Caco-2 (cell line): ENCODE data around the gene TRO. TPM values are rescaled to one million over a fixed set of nuclear protein-coding genes. Genes with fewer than 3 reads are reported as not detected.

Experiments used
- BruUV-seq: library from RNA; stranded (reverse); fragments of 400-500 nt; replicated peaks from 2 replicates; lab custom pipeline; 2021; lab: Mats Ljungman, UMichigan
- CTCF ChIA-PET: fragments of 300-600 bp; sonication (Branson Sonifier 250); formaldehyde crosslinking; loops from one replicate; lab custom pipeline; 2022; ENCODE audit warnings: antibody characterized with exemption; lab: Charles Lee
- POLR2A ChIA-PET: fragments of 300-600 bp; sonication (Branson Sonifier 250); formaldehyde crosslinking; loops from one replicate; lab custom pipeline; 2022; ENCODE audit warnings: antibody characterized with exemption; lab: Charles Lee
- DNase-seq, 2 experiments: peaks; one replicate each; pipeline versions ENCODE4 v3.0.0 to v3.0.0-alpha.2; 2020 to 2022
- H3K27me3 ChIP-seq: replicated peaks from 2 replicates; pipeline ENCODE4 v1.6.0; 2011; ENCODE audit warnings: low read length; ENCODE audit not compliant: control insufficient read depth, insufficient read depth
- H3K36me3 ChIP-seq: 2 replicates; pipeline ENCODE4 v1.5.1; 2011; ENCODE audit warnings: low read length; ENCODE audit not compliant: control insufficient read depth, insufficient read depth
- H3K4me1 ChIP-seq: fragments of 250-450 bp; sonication (Bioruptor Pico); 2 replicates; pipeline ENCODE4 v1.5.1; 2020; ENCODE audit warnings: mild to moderate bottlenecking
- H3K4me3 ChIP-seq: 2 replicates; pipeline ENCODE4 v1.5.1; 2011; ENCODE audit warnings: low read depth, mild to moderate bottlenecking, control low read depth, low read length
- H3K9me3 ChIP-seq: fragments of 250-450 bp; sonication (Bioruptor Pico); 2 replicates; pipeline ENCODE4 v1.5.1; 2020; ENCODE audit warnings: mild to moderate bottlenecking, moderate library complexity
- H3K27ac Mint-ChIP-seq: one replicate; pipeline ENCODE4 v1.8.0; 2022; ENCODE audit warnings: mixed read lengths; ENCODE audit not compliant: unreplicated experiment
- H3K27me3 Mint-ChIP-seq: one replicate; pipeline ENCODE4 v1.8.0; 2022; ENCODE audit warnings: mixed read lengths; ENCODE audit not compliant: insufficient read depth, unreplicated experiment
- H3K36me3 Mint-ChIP-seq: one replicate; pipeline ENCODE4 v1.8.0; 2022; ENCODE audit warnings: mild to moderate bottlenecking, mixed read lengths; ENCODE audit not compliant: insufficient read depth, unreplicated experiment
- H3K4me1 Mint-ChIP-seq: one replicate; pipeline ENCODE4 v1.8.0; 2022; ENCODE audit warnings: low read depth, mixed read lengths; ENCODE audit not compliant: unreplicated experiment
- H3K4me3 Mint-ChIP-seq: one replicate; pipeline ENCODE4 v1.8.0; 2022; ENCODE audit warnings: mild to moderate bottlenecking, moderate library complexity, mixed read lengths; ENCODE audit not compliant: unreplicated experiment
- H3K9me3 Mint-ChIP-seq: one replicate; pipeline ENCODE4 v1.8.0; 2022; ENCODE audit warnings: mixed read lengths; ENCODE audit not compliant: unreplicated experiment
- CTCF ChIP-seq, 2 experiments: fragments of 200-600 bp in 1 of 2; IDR thresholded peaks; 1 replicate in 1 of 2; 2 replicates in 1 of 2; pipeline versions ENCODE4 v1.5.1 to v1.8.0; 2011 to 2022; ENCODE audit warnings: antibody characterized with exemption in 1 of 2, control low read depth in 1 of 2, inconsistent platforms in 1 of 2, low read depth in 1 of 2, low read length in 1 of 2, mild to moderate bottlenecking in 1 of 2, moderate library complexity in 1 of 2; ENCODE audit not compliant: insufficient read depth in 1 of 2, severe bottlenecking in 1 of 2, unreplicated experiment in 1 of 2
- intact Hi-C: fragments of 100-400 bp; cut with micrococcal nuclease; formaldehyde crosslinking; loops from one replicate; pipeline ENCODE4 v1.10.0; 2022; ENCODE audit not compliant: unreplicated experiment
- total RNA-seq: library from RNA; stranded (reverse); gene quantifications from 2 replicates; pipeline ENCODE4 v1.2.3, GENCODE V29; 2022

Gene TRO
- total RNA-seq, 1 experiment from 2014 or later: not detected

- no peak overlapping the region for H3K27ac Mint-ChIP-seq
- no peaks in the 10 kb centered on the region for H3K4me1 Mint-ChIP-seq
These were observed 12.7 kb downstream of the TRO start for GRCh38 chrX:54933150-54933826.

GRCh38 chrX:54934058-54934457 lies 13.4 kb downstream of the TRO start:
- H3K36me3 Mint-ChIP-seq: no peaks in the 10 kb centered on the region
- no peak overlapping the region for H3K4me3 ChIP-seq
- no peak for DNase-seq
- TF ChIP-seq CTCF (IDR thresholded peaks at IDR 0.05; ENCODE audit: insufficient read depth in 1 of 2, low read depth in 1 of 2, low read length in 1 of 2, severe bottlenecking in 1 of 2, unreplicated experiment in 1 of 2): no peak
- POLR2A ChIA-PET: no interaction called here
- BruUV-seq: no TSS peak
- H3K9me3 ChIP-seq: no peaks in the 10 kb centered on the region
- no peaks in the 10 kb centered on the region for H3K4me1 ChIP-seq
- intact Hi-C loops: no loop called here
- H3K27ac Mint-ChIP-seq: no peak overlapping the region
- CTCF ChIA-PET: no interaction called here
- H3K4me3 Mint-ChIP-seq: no peak overlapping the region
- H3K36me3 ChIP-seq: no peaks in the 10 kb centered on the region
- no peaks in the 10 kb centered on the region for H3K4me1 Mint-ChIP-seq
- no peaks in the 10 kb centered on the region for H3K9me3 Mint-ChIP-seq
- no peaks in the 10 kb centered on the region for H3K27me3 ChIP-seq
- peaks cover 4% of the 10 kb centered on the region for H3K27me3 Mint-ChIP-seq

More at GRCh38 chrX:54933150-54933826, 12.7 kb downstream of the TRO start:
- H3K4me1 ChIP-seq: no peaks in the 10 kb centered on the region
- H3K36me3 Mint-ChIP-seq: no peaks in the 10 kb centered on the region
- no peaks in the 10 kb centered on the region for H3K27me3 Mint-ChIP-seq
- TF ChIP-seq CTCF (IDR thresholded peaks at IDR 0.05; ENCODE audit: insufficient read depth in 1 of 2, low read depth in 1 of 2, low read length in 1 of 2, severe bottlenecking in 1 of 2, unreplicated experiment in 1 of 2): no peak
- H3K4me3 Mint-ChIP-seq: no peak overlapping the region
- no peaks in the 10 kb centered on the region for H3K27me3 ChIP-seq
- no peak overlapping the region for H3K4me3 ChIP-seq
- intact Hi-C loops: no loop called here
- H3K36me3 ChIP-seq: no peaks in the 10 kb centered on the region
- H3K9me3 Mint-ChIP-seq: no peaks in the 10 kb centered on the region
- POLR2A ChIA-PET: no interaction called here
- no peak for DNase-seq
- BruUV-seq: no TSS peak
- no peaks in the 10 kb centered on the region for H3K9me3 ChIP-seq
- CTCF ChIA-PET: no interaction called here

GRCh38 chrX:54934890-54935289 lies 14.3 kb downstream of the TRO start:
- no peaks in the 10 kb centered on the region for H3K4me1 Mint-ChIP-seq
- no peaks in the 10 kb centered on the region for H3K9me3 ChIP-seq

More at GRCh38 chrX:54934890-54935289, 14.3 kb downstream of the TRO start:
- H3K4me3 ChIP-seq: no peak overlapping the region
- POLR2A ChIA-PET: no interaction called here
- H3K27ac Mint-ChIP-seq: no peak overlapping the region
- H3K4me1 ChIP-seq: no peaks in the 10 kb centered on the region
- TF ChIP-seq CTCF (IDR thresholded peaks at IDR 0.05; ENCODE audit: insufficient read depth in 1 of 2, low read depth in 1 of 2, low read length in 1 of 2, severe bottlenecking in 1 of 2, unreplicated experiment in 1 of 2): no peak
- intact Hi-C loops: no loop called here
- no peaks in the 10 kb centered on the region for H3K9me3 Mint-ChIP-seq
- H3K27me3 ChIP-seq: no peaks in the 10 kb centered on the region
- no peaks in the 10 kb centered on the region for H3K36me3 ChIP-seq
- CTCF ChIA-PET: no interaction called here
- H3K27me3 Mint-ChIP-seq: peaks cover 6% of the 10 kb centered on the region
- H3K4me3 Mint-ChIP-seq: no peak overlapping the region
- H3K36me3 Mint-ChIP-seq: no peaks in the 10 kb centered on the region
- no peak for DNase-seq
- no TSS peak for BruUV-seq
